Neural cell (in vitro differentiated cells): ENCODE data around the gene WBP1.
"Not testable (repeated sequence)": the region's sequence is repeated elsewhere in the genome, so short reads cannot be mapped to it uniquely, and the experiment has no call there.

ENCODE experiments used
- CTCF ChIP-seq: fragments of 450-650 bp; IDR thresholded peaks from 2 replicates; pipeline ENCODE4 v1.5.1; 2014; ENCODE audit warnings: antibody characterized with exemption, mild to moderate bottlenecking, moderate library complexity; ENCODE audit not compliant: poor library complexity, severe bottlenecking
- EZH2 ChIP-seq: fragments of 200-600, 300-800 bp; shearing (Covaris generic), sonication (generic); IDR thresholded peaks from 2 replicates; pipeline ENCODE4 v1.6.1; 2014; ENCODE audit warnings: antibody characterized with exemption, low read length, borderline replicate concordance, mild to moderate bottlenecking; ENCODE audit not compliant: insufficient read depth, poor library complexity, severe bottlenecking
- POLR2AphosphoS5 ChIP-seq: IDR thresholded peaks from 2 replicates; pipeline ENCODE4 v1.6.1; 2012
- RAD21 ChIP-seq: fragments of 450-650 bp; conservative IDR thresholded peaks from 2 replicates; pipeline ENCODE4 v1.6.1; 2014; ENCODE audit warnings: antibody characterized with exemption, mild to moderate bottlenecking, moderate library complexity
- TAF1 ChIP-seq: IDR thresholded peaks from 2 replicates; pipeline ENCODE4 v1.6.1; 2012; ENCODE audit warnings: low read depth

- TF ChIP-seq CTCF, RAD21, TAF1, EZH2, POLR2AphosphoS5: not testable (repeated sequence)
Observed at GRCh38 chr2:74420443-74421103, 37.7 kb upstream of the WBP1 start.
